Suprapubic skin (tissue), 3 donors: Measurements from ENCODE around the gene NES.

Experiments used
- POLR2AphosphoS5 ChIP-seq, 3 donors: sonication (generic); formaldehyde crosslinking; IDR thresholded peaks; one replicate each; pipeline ENCODE4 v1.6.1; 2017; ENCODE audit warnings: antibody characterized with exemption in 3 of 3
- TF ChIP-seq, protein P1 (sequence below), 2 donors: fragments of 200-600 bp in 1 of 2; fragments of 450-650 bp in 1 of 2; sonication (generic) in 1 of 2; IDR thresholded peaks; one replicate each; pipeline ENCODE4 v1.5.1; 2016 to 2019; ENCODE audit warnings: antibody characterized with exemption in 2 of 2, mild to moderate bottlenecking in 1 of 2, moderate library complexity in 1 of 2

GRCh38 chr1:156726549-156727226 is 49.5 kb upstream of the NES start:
- TF ChIP-seq, protein P1, sequence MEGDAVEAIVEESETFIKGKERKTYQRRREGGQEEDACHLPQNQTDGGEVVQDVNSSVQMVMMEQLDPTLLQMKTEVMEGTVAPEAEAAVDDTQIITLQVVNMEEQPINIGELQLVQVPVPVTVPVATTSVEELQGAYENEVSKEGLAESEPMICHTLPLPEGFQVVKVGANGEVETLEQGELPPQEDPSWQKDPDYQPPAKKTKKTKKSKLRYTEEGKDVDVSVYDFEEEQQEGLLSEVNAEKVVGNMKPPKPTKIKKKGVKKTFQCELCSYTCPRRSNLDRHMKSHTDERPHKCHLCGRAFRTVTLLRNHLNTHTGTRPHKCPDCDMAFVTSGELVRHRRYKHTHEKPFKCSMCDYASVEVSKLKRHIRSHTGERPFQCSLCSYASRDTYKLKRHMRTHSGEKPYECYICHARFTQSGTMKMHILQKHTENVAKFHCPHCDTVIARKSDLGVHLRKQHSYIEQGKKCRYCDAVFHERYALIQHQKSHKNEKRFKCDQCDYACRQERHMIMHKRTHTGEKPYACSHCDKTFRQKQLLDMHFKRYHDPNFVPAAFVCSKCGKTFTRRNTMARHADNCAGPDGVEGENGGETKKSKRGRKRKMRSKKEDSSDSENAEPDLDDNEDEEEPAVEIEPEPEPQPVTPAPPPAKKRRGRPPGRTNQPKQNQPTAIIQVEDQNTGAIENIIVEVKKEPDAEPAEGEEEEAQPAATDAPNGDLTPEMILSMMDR (IDR thresholded peaks at IDR 0.05), result peak; percentile 29 to 47
- TF ChIP-seq POLR2AphosphoS5 (IDR thresholded peaks at IDR 0.05), result no peak
